H1 (cell line): ENCODE results near the gene CLVS2. TPM values are rescaled to one million over a fixed set of nuclear protein-coding genes. Genes with fewer than 3 reads are reported as not detected.

Experiments
- ASH2L ChIP-seq: fragments of 200-600, 300-600 bp; sonication (generic); IDR thresholded peaks from one replicate; pipeline ENCODE4 v1.7.1; 2017; ENCODE audit warnings: low read length
- BCL11A ChIP-seq, 2 experiments: IDR thresholded peaks; one replicate each; pipeline ENCODE4 v1.6.1; 2011; ENCODE audit warnings: low read depth in 2 of 2, low read length in 2 of 2, mild to moderate bottlenecking in 2 of 2
- BRCA1 ChIP-seq: IDR thresholded peaks from 2 replicates; pipeline ENCODE4 v1.6.1; 2012; ENCODE audit warnings: low read depth, low read length, improper control_type of control experiment
- E2F6 ChIP-seq: IDR thresholded peaks from 2 replicates; pipeline ENCODE4 v1.6.1; 2012; ENCODE audit warnings: inconsistent platforms
- EGR1 ChIP-seq: IDR thresholded peaks from 2 replicates; pipeline ENCODE4 v1.6.1; 2011; ENCODE audit warnings: low read depth, low read length, borderline replicate concordance
- EZH2 ChIP-seq: fragments of 200-600 bp; sonication (generic); IDR thresholded peaks from 2 replicates; pipeline ENCODE4 v1.7.1; 2012; ENCODE audit warnings: low read depth, mild to moderate bottlenecking, moderate library complexity, low read length, inconsistent platforms; ENCODE audit not compliant: severe bottlenecking
- HDAC2 ChIP-seq, 2 experiments: fragments of 300-600 bp in 1 of 2; sonication (generic) in 1 of 2; IDR thresholded peaks; 2 replicates each; pipeline ENCODE4 v1.6.1; 2011 to 2012; ENCODE audit warnings: low read depth in 2 of 2, low read length in 2 of 2, mild to moderate bottlenecking in 2 of 2, moderate library complexity in 2 of 2, borderline replicate concordance in 1 of 2, inconsistent platforms in 1 of 2
- KDM4A ChIP-seq: IDR thresholded peaks from one replicate; pipeline ENCODE4 v1.7.1; 2012; ENCODE audit warnings: low read depth, mild to moderate bottlenecking, moderate library complexity, low read length, inconsistent platforms; ENCODE audit not compliant: severe bottlenecking
- MAX ChIP-seq: IDR thresholded peaks from 2 replicates; pipeline ENCODE4 v1.6.1; 2012; ENCODE audit warnings: inconsistent platforms
- NRF1 ChIP-seq: IDR thresholded peaks from 2 replicates; pipeline ENCODE4 v1.6.1; 2011; ENCODE audit warnings: mild to moderate bottlenecking, low read depth, low read length, improper control_type of control experiment
- PHF8 ChIP-seq: fragments of 200-600 bp; sonication (generic); conservative IDR thresholded peaks from 2 replicates; pipeline ENCODE4 v1.7.1; 2012; ENCODE audit warnings: low read depth, mild to moderate bottlenecking, inconsistent platforms, low read length, moderate library complexity
- POLR2A ChIP-seq, 2 experiments: IDR thresholded peaks; 1 replicate in 1 of 2; 2 replicates in 1 of 2; pipeline ENCODE4 v1.6.1; 2011; ENCODE audit warnings: low read depth in 2 of 2, low read length in 2 of 2, mild to moderate bottlenecking in 2 of 2; ENCODE audit errors: control extremely low read depth in 1 of 2
- RBBP5 ChIP-seq: IDR thresholded peaks from 2 replicates; pipeline ENCODE4 v1.7.1; 2012; ENCODE audit warnings: low read depth, mild to moderate bottlenecking, inconsistent platforms, low read length, moderate library complexity, borderline replicate concordance
- RNF2 ChIP-seq: fragments of 200-900, 300-1000 bp; sonication (generic); IDR thresholded peaks from 2 replicates; pipeline ENCODE4 v1.7.1; 2016; ENCODE audit warnings: borderline replicate concordance, low read depth, mild to moderate bottlenecking, antibody characterized with exemption, low read length; ENCODE audit not compliant: poor library complexity, severe bottlenecking; ENCODE audit errors: missing control alignments
- SUZ12 ChIP-seq: fragments of 200-600 bp; sonication (generic); IDR thresholded peaks from 2 replicates; pipeline ENCODE4 v1.6.1; 2012; ENCODE audit warnings: mild to moderate bottlenecking, inconsistent platforms, low read length, moderate library complexity, mixed read lengths
- TAF7 ChIP-seq: optimal IDR thresholded peaks from 2 replicates; pipeline ENCODE3; 2011; ENCODE audit warnings: low read depth, mild to moderate bottlenecking, inconsistent platforms, low read length, moderate library complexity, borderline replicate concordance
- TEAD4 ChIP-seq: IDR thresholded peaks from 2 replicates; pipeline ENCODE4 v1.6.1; 2012; ENCODE audit warnings: low read depth, low read length, inconsistent platforms, mixed read lengths
- polyA plus RNA-seq, 7 experiments: library from polyadenylated mRNA; depleted of rRNA in 3 of 7; stranded (reverse) in 5 of 7; unstranded in 2 of 7; fragments of >200 nt in 5 of 7; fragments of 200-250 nt in 2 of 7; gene quantifications; 1 replicate in 5 of 7; 2 replicates in 1 of 7; 4 replicates in 1 of 7; pipeline versions ENCODE4 v1.2.1 to v1.2.3, GENCODE V29; 2011 to 2013; ENCODE audit warnings: missing spikeins in 2 of 7, mixed read lengths in 2 of 7
- total RNA-seq: library from RNA; stranded (reverse); fragmentation: NEBNext Ultra II Directional; extraction: Animal tissue kit (Norgen Biotek cat#: 25700); gene quantifications from 2 replicates; pipeline ENCODE4 v1.2.1, GENCODE V29; 2021
- TF ChIP-seq, protein P1 (sequence below), 3 experiments: IDR thresholded peaks; 1 replicate in 2 of 3; 2 replicates in 1 of 3; pipeline versions ENCODE4 v1.5.1 to v1.6.1; 2011; ENCODE audit warnings: low read length in 3 of 3, mild to moderate bottlenecking in 3 of 3, inconsistent platforms in 2 of 3, low read depth in 1 of 3, moderate library complexity in 1 of 3; ENCODE audit not compliant: insufficient read depth in 1 of 3; ENCODE audit errors: control extremely low read depth in 1 of 3

The CLVS2 gene
- total and polyA plus RNA-seq, 2 of the 8 experiments (the other 6 are each of a cell fraction or from before 2014, with no cell fraction given), result 0.30 to 0.73 TPM

GRCh38 chr6:122995921-122996793 lies at the start of gene CLVS2 (continued):
- TF ChIP-seq, protein P1, sequence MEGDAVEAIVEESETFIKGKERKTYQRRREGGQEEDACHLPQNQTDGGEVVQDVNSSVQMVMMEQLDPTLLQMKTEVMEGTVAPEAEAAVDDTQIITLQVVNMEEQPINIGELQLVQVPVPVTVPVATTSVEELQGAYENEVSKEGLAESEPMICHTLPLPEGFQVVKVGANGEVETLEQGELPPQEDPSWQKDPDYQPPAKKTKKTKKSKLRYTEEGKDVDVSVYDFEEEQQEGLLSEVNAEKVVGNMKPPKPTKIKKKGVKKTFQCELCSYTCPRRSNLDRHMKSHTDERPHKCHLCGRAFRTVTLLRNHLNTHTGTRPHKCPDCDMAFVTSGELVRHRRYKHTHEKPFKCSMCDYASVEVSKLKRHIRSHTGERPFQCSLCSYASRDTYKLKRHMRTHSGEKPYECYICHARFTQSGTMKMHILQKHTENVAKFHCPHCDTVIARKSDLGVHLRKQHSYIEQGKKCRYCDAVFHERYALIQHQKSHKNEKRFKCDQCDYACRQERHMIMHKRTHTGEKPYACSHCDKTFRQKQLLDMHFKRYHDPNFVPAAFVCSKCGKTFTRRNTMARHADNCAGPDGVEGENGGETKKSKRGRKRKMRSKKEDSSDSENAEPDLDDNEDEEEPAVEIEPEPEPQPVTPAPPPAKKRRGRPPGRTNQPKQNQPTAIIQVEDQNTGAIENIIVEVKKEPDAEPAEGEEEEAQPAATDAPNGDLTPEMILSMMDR (IDR thresholded peaks at IDR 0.05; ENCODE audit: control extremely low read depth in 1 of 3, insufficient read depth in 1 of 3, low read depth in 1 of 3, low read length in 3 of 3), result no peak
- TF ChIP-seq HDAC2 (IDR thresholded peaks at IDR 0.05; ENCODE audit: borderline replicate concordance in 1 of 2, low read depth in 2 of 2, low read length in 2 of 2) (0 out of 4 replicates have a peak, but pooled peaks of 1 of the 2 experiments have one; percentile 33), SUZ12 (peak; percentile 55; the same call in 1 of the 2 replicates), KDM4A (peak; percentile 100), PHF8 (peak; percentile 73), TAF7 (no peak), RBBP5 (peak; percentile 99), BRCA1 (peak; percentile 7; the same call in 1 of the 2 replicates), BCL11A (IDR thresholded peaks at IDR 0.05; ENCODE audit: low read depth in 2 of 2, low read length in 2 of 2) (no peak), NRF1 (no peak), MAX (peak; percentile 82), EZH2 (peak; percentile 60), TEAD4 (no peak), POLR2A (IDR thresholded peaks at IDR 0.05; ENCODE audit: control extremely low read depth in 1 of 2, low read depth in 2 of 2, low read length in 2 of 2) (peak in 1 of 2 experiments; percentile 74; a peak in 1 of 3 replicates), RNF2 (no peak), ASH2L (peak; percentile 99), E2F6 (0 out of 2 replicates have a peak, but pooled peaks have one; percentile 40), EGR1 (no peak)
